Stimulated activated CD8-positive, alpha-beta memory T cell treated with anti-CD3 and anti-CD28 coated beads, Interleukin-7, amount 100 ng/mL, for 24 hours (primary cell): ENCODE results near the gene PROSER2.
"Not testable (repeated sequence)": the region's sequence is repeated elsewhere in the genome, so short reads cannot be mapped to it uniquely, and the experiment has no call there.

Experiments
- DNase-seq: peaks from one replicate; pipeline ENCODE4 v3.0.0-alpha.2; 2020; ENCODE audit warnings: low read depth

Gene PROSER2

GRCh38 chr10:11886138-11886474 is 63.0 kb downstream of the PROSER2 start:
- DNase-seq = no peak

- DNase-seq = no peak
Measured at GRCh38 chr10:11886851-11887250, 63.7 kb downstream of the PROSER2 start.

DNA sequence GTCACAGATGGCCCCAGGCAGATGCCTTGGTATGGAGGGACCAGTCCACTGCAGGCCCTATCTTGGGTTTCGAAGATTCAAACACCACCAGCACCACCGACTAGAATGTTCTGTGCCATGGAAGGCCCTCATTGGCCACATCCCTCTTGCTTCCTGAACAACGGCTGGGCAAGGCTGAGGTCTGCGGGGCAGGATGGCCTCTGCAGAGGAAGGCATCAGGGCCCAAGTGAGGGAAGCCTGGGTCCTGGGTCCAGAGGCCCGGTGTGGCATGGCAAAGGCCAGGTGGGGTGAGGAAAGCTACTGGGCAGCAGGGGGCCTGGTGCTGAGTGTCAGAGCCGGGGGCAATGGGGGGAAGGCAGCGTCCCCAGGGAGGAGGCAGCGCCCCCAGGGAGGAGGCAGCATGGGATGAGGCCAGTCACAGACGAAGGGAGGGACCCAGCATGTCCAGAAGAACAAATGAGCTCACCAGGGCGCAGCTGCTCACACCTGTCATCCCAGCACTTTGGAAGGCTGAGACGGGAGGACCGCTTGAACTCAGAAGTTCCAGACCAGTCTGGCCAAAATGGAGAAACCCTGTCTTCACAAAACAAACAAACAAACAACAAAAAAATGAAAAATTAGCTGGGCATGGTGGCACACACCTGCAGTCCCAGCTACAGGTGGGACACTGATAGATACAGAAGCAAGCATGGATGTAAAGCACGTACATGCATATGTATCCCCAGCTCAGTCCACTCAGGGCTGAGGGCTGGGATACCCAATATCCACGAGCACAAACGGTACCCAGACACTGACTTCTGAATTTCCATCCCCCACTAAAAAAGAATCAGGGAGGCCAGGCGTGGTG is 64.4 kb downstream of the PROSER2 start:
- no peak for DNase-seq

DNA sequence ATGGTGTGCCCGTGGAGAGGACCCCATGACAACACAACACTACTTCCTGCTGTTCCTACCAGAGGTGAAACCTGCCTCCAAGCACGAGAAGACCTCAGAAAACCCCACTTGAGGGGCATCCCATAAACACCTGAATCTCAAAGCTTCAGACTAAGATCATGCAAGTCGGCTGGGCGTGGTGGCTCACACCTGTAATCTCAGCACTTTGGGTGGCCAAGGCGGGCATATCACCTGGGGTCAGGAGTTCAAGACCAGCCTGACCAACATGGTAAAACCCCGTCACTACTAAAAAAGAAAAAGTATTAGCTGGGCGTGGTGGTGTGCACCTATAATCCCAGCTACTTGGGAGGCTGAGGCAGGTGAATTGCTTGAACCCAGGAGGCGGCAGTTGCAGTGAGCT is 66.1 kb downstream of the PROSER2 start:
- DNase-seq = not testable (repeated sequence)

DNA sequence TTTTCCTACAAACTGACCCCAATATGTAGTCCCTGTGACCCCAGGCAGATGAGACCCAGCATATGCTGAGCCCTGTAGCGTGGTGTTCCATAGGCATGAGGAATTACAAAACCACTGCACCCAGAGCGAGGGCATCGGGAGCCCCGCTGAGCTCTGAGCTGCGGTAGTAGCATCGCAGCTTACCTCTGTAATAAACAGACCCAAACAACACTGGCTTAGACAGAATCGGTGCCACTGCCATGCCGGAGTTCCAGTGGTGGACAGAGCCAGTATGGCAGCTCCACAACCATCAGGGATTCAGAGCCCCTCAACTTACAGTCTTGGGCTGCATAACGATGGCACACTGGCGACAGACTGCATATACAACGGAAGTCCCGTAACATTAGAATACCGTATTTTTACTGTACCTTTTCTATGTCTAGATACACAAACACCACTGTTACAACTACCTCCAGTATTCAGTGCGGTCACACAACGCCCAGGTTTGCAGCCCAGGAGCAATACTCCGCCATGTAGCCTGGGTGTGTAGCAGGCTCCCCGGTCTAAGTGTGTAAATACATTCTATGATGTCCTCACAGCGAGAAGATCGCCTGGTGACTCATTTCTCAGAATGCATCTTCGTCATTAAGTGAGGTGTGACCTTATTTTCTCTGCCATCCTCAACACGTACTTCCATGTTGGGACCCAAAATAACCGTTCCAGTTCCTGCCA is 68.8 kb downstream of the PROSER2 start:
- no peak for DNase-seq

DNA sequence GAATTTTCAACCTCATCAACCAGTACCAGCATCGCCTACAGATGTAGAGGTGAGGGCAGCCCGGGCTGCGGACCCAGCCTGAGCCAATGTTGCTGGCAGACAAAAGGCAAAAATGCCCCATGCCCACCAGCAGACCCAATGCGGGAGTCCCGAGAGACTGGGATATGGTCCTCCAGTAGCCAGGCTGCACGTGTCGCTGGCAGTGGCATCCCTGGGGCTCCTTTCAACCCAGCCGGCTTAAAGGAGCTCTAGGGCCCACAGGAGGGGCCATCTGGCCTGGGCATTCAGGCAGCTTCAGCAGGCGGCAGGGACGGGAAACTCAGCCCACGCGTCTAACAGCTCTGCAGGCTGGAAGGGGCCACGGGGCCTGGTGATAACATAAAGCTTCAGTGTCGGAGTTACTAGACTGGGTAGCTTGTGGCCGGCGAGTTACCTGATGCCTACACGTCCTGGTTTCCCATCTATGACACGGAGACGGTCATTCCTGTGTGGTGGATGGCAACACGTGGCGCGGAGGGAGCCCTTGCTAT is 70.7 kb downstream of the PROSER2 start:
- no peak for DNase-seq

DNA sequence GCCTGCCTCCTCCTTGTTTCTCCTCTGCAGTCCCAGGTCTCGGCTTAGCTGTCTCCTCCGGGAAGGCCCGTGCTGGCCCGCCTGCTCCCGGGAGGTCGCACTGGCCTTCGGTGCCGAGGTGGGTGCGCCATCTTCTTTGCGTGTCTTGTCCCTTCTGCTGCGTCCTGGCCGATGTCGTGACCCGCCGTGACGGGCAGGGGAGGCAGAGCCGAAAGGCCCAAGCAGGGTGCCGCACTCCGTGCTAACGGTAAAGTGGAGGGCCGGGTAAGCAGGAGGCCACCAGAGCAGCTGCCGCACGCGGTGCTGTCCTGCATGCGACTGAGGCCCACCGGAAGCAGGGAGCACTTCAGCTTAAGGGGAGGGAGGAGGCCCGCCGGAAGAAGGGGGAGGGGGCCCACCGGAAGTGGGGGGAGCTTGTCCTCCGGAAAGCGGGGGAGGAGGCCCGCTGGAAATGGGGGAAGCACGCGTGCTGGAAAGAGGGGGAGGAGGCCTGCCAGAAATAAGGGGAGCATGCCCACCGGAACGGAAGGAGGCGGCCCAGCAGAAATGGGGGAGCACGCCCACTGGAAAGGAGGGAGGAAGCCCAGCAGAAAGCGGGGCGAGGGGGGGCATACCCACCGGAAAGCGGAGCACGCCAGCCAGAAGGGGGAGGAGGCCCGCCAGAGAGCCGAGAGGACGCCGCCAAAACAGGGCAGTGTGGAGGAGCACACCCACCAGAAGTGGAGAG is 71.4 kb downstream of the PROSER2 start:
- DNase-seq = no peak

DNA sequence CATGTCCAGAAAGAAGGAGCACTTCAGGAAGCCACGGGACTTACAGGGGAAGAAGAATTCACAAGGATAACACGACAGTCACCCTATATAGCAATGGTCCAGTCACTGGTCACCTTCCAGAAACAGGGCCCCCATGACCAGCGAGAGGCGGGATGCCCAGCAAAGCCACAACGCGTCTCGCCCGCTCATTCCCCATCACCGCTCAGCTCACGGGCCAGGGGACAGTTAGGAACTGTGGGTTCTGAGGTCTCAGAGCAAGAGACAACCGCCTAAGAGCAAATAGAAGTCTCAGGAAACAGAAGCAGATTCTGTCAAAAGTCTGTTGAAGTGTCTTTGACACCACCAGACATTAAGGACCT is 71.9 kb downstream of the PROSER2 start:
- DNase-seq = no peak

DNA sequence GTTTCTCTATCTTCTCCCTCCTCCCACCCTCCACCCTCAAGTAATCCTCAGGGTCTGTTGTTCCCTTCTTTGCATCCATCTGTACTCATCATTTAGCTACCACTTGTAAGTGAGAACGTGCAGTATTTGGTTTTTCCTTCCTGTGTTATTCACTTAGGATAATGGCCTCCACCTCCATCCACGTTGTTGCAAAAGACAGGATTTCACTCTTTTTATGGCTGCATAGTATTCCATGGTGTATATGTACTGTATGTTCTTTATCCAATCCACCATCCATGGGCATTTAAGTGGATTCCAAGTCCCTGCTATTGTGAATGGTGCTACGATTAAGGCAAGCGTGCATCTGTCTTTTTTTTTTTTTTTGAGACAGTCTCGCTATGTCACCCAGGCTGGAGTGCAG is 72.4 kb downstream of the PROSER2 start:
- DNase-seq = no peak

DNA sequence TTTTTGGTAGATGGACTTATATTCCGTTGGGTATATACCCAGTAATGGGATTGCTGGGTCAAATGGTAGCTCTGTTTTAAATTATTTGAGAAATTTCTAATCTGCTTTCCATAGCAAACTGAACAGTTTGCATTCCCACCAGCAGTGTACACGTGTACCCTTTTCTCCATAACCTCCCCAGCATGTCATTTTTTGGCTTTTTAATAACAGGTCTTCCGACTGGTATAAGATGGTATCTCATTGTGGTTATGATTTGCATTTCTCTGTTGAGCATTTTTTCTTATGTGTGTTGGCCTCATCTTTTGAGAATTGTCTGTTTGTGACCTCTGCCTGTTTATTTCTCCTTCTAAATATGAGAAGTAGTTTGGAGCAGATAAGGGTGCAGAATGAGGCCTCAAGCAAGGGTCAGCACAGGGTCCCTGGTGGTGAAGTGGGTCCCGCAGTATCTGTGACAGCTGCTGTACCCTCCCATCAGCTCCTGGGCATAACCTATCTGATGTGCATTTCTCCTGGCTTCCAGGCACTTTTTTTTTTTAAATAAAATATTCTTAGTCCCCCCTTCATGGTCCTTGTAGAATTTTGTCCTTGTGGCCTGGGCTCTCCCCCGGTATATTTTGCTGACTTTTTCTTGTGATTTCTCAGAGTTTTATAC is 73.5 kb downstream of the PROSER2 start:
- DNase-seq = no peak

DNA sequence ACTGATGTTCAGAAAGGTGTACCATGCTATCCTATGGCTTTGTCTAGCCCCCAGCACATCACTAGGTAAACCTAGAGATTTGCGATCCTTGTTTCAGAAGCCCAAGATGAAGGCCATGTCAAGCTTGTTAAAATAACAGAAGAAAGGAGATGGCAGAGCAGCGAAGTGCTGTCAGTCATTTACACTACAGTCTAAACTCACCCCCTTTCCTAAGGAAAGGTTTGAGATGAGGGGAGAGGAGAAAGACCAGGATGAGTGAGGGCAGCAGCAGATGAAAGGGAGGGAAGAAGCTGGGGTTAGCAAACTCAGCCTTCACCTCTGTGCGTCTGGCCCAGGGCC is 74.8 kb downstream of the PROSER2 start:
- DNase-seq = no peak

- DNase-seq = no peak
Measured at GRCh38 chr10:11898372-11899066, 75.4 kb downstream of the PROSER2 start.

- no peak for DNase-seq
Measured at GRCh38 chr10:11899067-11899876, 76.1 kb downstream of the PROSER2 start.

- DNase-seq = no peak
Measured at GRCh38 chr10:11901036-11901301, 77.8 kb downstream of the PROSER2 start.

DNA sequence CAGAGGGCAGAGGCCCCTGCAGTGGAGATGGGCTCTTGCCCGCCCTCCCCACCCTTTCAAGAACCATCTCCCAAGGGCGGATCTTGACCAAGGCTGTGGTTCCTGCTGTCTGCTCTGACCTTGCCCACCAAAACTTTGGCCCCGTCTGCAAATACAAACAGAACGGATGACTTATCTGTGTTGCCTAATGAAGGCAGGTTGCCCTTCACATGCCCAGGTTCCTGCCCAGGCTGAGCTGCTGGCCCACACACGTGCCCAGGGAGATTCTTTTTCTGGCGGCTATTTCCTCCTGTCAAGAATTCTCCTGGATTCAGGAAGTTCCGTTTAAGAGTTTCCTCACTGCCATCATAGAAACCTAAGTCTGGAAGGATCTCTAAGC is 78.3 kb downstream of the PROSER2 start:
- DNase-seq = no peak

DNA sequence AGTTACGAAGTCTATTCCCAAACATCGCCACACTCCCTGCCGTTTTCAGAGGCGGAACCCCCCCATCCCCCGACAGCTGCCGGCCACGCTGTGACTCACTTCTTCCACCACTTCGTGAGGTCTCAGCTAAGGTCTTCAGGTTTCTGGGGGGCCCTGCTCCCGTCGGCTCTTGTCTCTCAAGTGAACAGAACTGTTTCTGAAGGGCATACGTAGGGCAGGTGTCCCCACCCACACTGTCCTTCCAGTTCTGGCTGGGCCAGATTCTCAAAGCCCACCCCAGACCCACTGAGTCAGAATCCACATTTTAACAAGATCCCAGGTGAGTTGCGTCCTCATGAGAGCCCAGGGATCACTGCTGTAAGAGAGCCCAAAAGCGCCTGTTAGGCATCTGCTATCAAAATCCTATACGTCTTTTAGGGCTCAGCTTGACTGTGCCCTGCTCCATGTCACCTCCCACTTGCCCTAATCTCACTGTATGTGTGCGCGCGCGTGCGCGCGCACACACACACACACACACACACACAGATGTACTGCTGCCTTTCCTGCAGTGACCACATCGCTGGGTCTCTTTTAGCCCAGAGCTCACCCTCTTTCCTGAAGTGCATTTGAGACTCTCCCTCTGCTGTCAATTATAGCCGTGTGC is 78.8 kb downstream of the PROSER2 start:
- no peak for DNase-seq

GRCh38 chr10:11902646-11903045 is 79.5 kb downstream of the PROSER2 start:
- no peak for DNase-seq

- DNase-seq = no peak
Measured at GRCh38 chr10:11906714-11907113, 83.6 kb downstream of the PROSER2 start.

DNA sequence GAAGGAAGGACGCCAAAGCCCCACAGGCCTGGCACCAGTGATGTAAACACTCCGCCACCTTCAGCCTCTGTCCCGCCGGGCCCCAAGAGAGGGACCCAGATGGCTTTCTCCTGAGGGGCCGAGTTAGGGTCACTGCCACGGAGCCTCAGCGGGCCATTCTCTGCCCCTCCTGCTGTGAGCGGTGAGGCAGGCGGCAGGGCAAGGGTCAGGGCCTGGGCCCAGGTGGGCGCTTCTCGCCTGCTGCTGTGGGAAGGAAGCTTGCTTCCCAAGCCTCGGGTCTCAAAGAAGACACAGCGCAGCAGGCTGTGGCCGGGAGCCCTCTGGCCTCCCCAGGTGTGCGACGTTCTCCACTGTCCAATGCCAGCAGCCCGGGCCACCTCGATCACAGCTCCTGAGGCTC is 84.8 kb downstream of the PROSER2 start:
- DNase-seq = no peak

GRCh38 chr10:11908536-11908935 is 85.4 kb downstream of the PROSER2 start:
- no peak for DNase-seq

DNA sequence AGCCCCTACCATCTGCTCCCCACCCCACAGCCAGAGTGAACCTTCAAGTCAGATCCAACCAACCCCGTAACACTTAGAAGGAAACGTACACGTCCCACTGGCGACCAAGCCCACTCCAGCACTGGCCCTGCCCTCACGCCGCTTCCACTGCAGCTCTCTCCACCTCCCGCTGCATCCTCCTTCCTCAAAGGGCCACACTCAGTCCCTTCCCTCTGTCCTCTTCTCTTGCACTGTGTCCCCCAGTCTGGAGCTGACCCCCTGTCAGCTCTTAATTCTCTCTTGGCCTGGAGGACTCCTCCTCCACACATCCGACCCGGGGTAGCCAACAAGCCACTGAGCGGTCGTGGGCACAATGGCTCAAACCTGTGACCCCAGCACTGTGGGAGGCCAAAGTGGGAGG is 85.8 kb downstream of the PROSER2 start:
- DNase-seq = no peak
